HepG2 (cell line): Measurements from ENCODE around the gene TNFSF18. TPM values are rescaled to one million over a fixed set of nuclear protein-coding genes. Genes with fewer than 3 reads are reported as not detected.

Experiments used
- ATAC-seq: fragments of 200-7000 bp; cut with Tn5 transposase; 3 replicates; pipeline ENCODE4 v1.9.1; 2020; ENCODE audit warnings: mild to moderate bottlenecking, moderate library complexity
- BruUV-seq: library from RNA; stranded (reverse); fragments of 400-500 nt; replicated peaks from 2 replicates; lab custom pipeline; 2021; lab: Mats Ljungman, UMichigan
- CTCF ChIA-PET: fragments of 300-600 bp; formaldehyde crosslinking; extraction: SDS; loops from one replicate; lab custom pipeline; 2021; ENCODE audit warnings: low total read pairs, inconsistent platforms, low intra/inter-chr PET ratio; lab: Yijun Ruan, JAX
- POLR2A ChIA-PET: fragments of 350-600 bp; sonication (Branson Sonifier 250); formaldehyde crosslinking; loops from one replicate; lab custom pipeline; 2020; ENCODE audit warnings: antibody characterized with exemption, inconsistent platforms; lab: Yijun Ruan, JAX
- DNase-seq: peaks from one replicate; pipeline ENCODE4 v3.0.0-alpha.2; 2015; ENCODE audit warnings: low spot score
- FAIRE-seq: peaks from 3 replicates; lab custom pipeline; 2011; peaks lifted over from hg19 to GRCh38; lab: Jason Lieb, UNC
- H2AFZ ChIP-seq: one replicate; pipeline ENCODE4 v1.6.1; 2011; ENCODE audit warnings: low read length, inconsistent platforms
- H3K27ac ChIP-seq: fragments of 300-600 bp; 3 replicates; pipeline ENCODE4 v1.8.0; 2011; ENCODE audit warnings: mixed run types, mild to moderate bottlenecking, mixed read lengths, low read length, inconsistent platforms; ENCODE audit not compliant: insufficient read depth; ENCODE audit errors: extremely low read length
- H3K27me3 ChIP-seq, 2 experiments: fragments of 200-600 bp in 1 of 2; 2 replicates in 1 of 2; 3 replicates in 1 of 2; pipeline versions ENCODE4 v1.6.0 to v1.8.0; 2011; ENCODE audit warnings: low read length in 2 of 2, mild to moderate bottlenecking in 2 of 2, moderate library complexity in 2 of 2, inconsistent platforms in 1 of 2; ENCODE audit not compliant: insufficient read depth in 2 of 2, control insufficient read depth in 1 of 2
- H3K36me3 ChIP-seq, 2 experiments: fragments of 200-600 bp in 1 of 2; replicated peaks in 1 of 2; 2 replicates in 1 of 2; 3 replicates in 1 of 2; pipeline versions ENCODE4 v1.5.1 to v1.8.0; 2011; ENCODE audit warnings: low read length in 2 of 2, inconsistent platforms in 1 of 2; ENCODE audit not compliant: insufficient read depth in 2 of 2, control insufficient read depth in 1 of 2
- H3K4me1 ChIP-seq: 2 replicates; pipeline ENCODE4 v1.5.1; 2012; ENCODE audit warnings: low read length, inconsistent platforms; ENCODE audit not compliant: insufficient read depth
- H3K4me2 ChIP-seq: 2 replicates; pipeline ENCODE4 v1.6.0; 2011; ENCODE audit warnings: low read depth, low read length, inconsistent platforms
- H3K4me3 ChIP-seq, 3 experiments: fragments of 200-600 bp in 1 of 3; sonication (generic), shearing (Covaris generic) in 1 of 3; replicated peaks in 1 of 3; 2 replicates each; pipeline ENCODE4 v1.5.1; 2011 to 2016; ENCODE audit warnings: low read length in 3 of 3, inconsistent platforms in 2 of 3, low read depth in 2 of 3, mild to moderate bottlenecking in 2 of 3, control low read depth in 1 of 3, mixed read lengths in 1 of 3; ENCODE audit not compliant: insufficient read depth in 1 of 3
- H3K79me2 ChIP-seq: one replicate; pipeline ENCODE4 v1.6.1; 2011; ENCODE audit warnings: low read length, inconsistent platforms; ENCODE audit not compliant: insufficient read depth
- H3K9ac ChIP-seq: 2 replicates; pipeline ENCODE4 v1.6.0; 2011; ENCODE audit warnings: mild to moderate bottlenecking, low read depth, low read length, inconsistent platforms; ENCODE audit not compliant: insufficient read depth
- H3K9me3 ChIP-seq: 2 replicates; pipeline ENCODE4 v1.5.1; 2012; ENCODE audit warnings: mild to moderate bottlenecking, low read length
- H4K20me1 ChIP-seq: 2 replicates; pipeline ENCODE4 v1.6.0; 2011; ENCODE audit warnings: inconsistent platforms, mild to moderate bottlenecking, low read length, moderate library complexity; ENCODE audit not compliant: insufficient read depth
- HNRNPUL1 ChIP-seq: fragments of 200-400 bp; formaldehyde crosslinking; IDR thresholded peaks from 2 replicates; pipeline ENCODE4 v1.6.1; 2017; ENCODE audit warnings: low read depth, mild to moderate bottlenecking, low read length, moderate library complexity
- KDM6A ChIP-seq: IDR thresholded peaks from 2 replicates; pipeline ENCODE4 v1.6.1; 2016; ENCODE audit warnings: low read depth
- MXD1 ChIP-seq: sonication (generic); formaldehyde crosslinking; IDR thresholded peaks from 2 replicates; pipeline ENCODE4 v1.4.0; 2020; ENCODE audit warnings: mild to moderate bottlenecking, missing genetic modification reagents
- NKX3-1 ChIP-seq: sonication (generic); formaldehyde crosslinking; IDR thresholded peaks from 2 replicates; pipeline ENCODE4 v1.5.0; 2020; ENCODE audit warnings: missing genetic modification reagents
- TRIM22 ChIP-seq: fragments of 450-650 bp; IDR thresholded peaks from 2 replicates; pipeline ENCODE4 v1.6.1; 2017
- ZBTB10 ChIP-seq: sonication (generic); formaldehyde crosslinking; IDR thresholded peaks from 2 replicates; pipeline ENCODE4 v1.4.0; 2020; ENCODE audit warnings: missing genetic modification reagents, borderline replicate concordance
- ZNF296 ChIP-seq: sonication (generic); formaldehyde crosslinking; conservative IDR thresholded peaks from 2 replicates; pipeline ENCODE4 v1.5.0; 2020; ENCODE audit warnings: mild to moderate bottlenecking, missing genetic modification reagents
- ZNF407 ChIP-seq: sonication (generic); formaldehyde crosslinking; IDR thresholded peaks from one replicate; pipeline ENCODE4 v1.5.1; 2020; ENCODE audit warnings: mild to moderate bottlenecking, missing genetic modification reagents; ENCODE audit errors: not compliant biosample characterization
- ZNF556 ChIP-seq: sonication (generic); formaldehyde crosslinking; IDR thresholded peaks from 2 replicates; pipeline ENCODE4 v1.4.0; 2020; ENCODE audit warnings: mild to moderate bottlenecking, missing genetic modification reagents, borderline replicate concordance
- ZNF597 ChIP-seq: sonication (generic); formaldehyde crosslinking; IDR thresholded peaks from 2 replicates; pipeline ENCODE4 v1.5.0; 2020; ENCODE audit warnings: missing genetic modification reagents
- ZNF749 ChIP-seq: sonication (generic); formaldehyde crosslinking; IDR thresholded peaks from 2 replicates; pipeline ENCODE4 v1.8.0; 2022; ENCODE audit warnings: mild to moderate bottlenecking, missing genetic modification reagents, moderate library complexity, borderline replicate concordance
- WGBS: methylation state at CpG from one replicate; pipeline ENCODE4 v1.1.6; 2017; ENCODE audit warnings: low lambda C conversion rate; 5-methylcytosine and 5-hydroxymethylcytosine counted together
- in situ Hi-C: cut with HindIII; loops from 2 replicates; pipeline ENCODE4 v1.10.0; 2017; ENCODE audit warnings: low pct_unique_long_range_greater_than_20kb; ENCODE audit not compliant: extremely low pct_ligation_motif_present
- intact Hi-C: fragments of 100-400 bp; cut with micrococcal nuclease; formaldehyde crosslinking; loops from one replicate; pipeline ENCODE4 v1.10.0; 2022; ENCODE audit not compliant: unreplicated experiment
- polyA plus RNA-seq, 8 experiments: library from polyadenylated mRNA; depleted of rRNA in 3 of 8; stranded (reverse) in 7 of 8; unstranded in 1 of 8; fragments of >200 nt; fragmentation: Illumina TruSeq in 4 of 8; extraction: Trizol in 4 of 8; gene quantifications; 2 replicates each; pipeline versions ENCODE4 v1.2.1 to v1.2.3, GENCODE V29; 2011 to 2016; ENCODE audit warnings: low read depth in 4 of 8, missing spikeins in 1 of 8, mixed read lengths in 1 of 8; ENCODE audit not compliant: insufficient read depth in 1 of 8
- total RNA-seq, 5 experiments: library from RNA; depleted of rRNA; stranded (reverse); fragments of >200 nt; fragmentation: Illumina TruSeq; extraction: Trizol; gene quantifications; 2 replicates each; pipeline ENCODE4 v1.2.3, GENCODE V29; 2016; ENCODE audit warnings: low read depth in 1 of 5

Gene TNFSF18
- total and polyA plus RNA-seq, 2 of the 13 experiments (the other 11 are each of a cell fraction or from before 2014, with no cell fraction given): not detected

- WGBS: 3% methylated on average over 1 of the region's 1 CpG
- H3K4me2 ChIP-seq: no peak overlapping the region
- DNase-seq (no peak), FAIRE-seq (no peak), ATAC-seq (no peak)
- H3K4me1 ChIP-seq: no peaks in the 10 kb centered on the region
- ChIA-PET POLR2A (no interaction called here), CTCF (no interaction called here)
- no peaks in the 10 kb centered on the region for H3K9me3 ChIP-seq
- no TSS peak for BruUV-seq
- no peaks in the 10 kb centered on the region for H3K36me3 ChIP-seq
- in situ Hi-C loops: no loop called here
- H3K27me3 ChIP-seq: 0 out of 5 replicates have a peak, but pooled peaks cover 0 to 5% of the 10 kb centered on the region in 2 experiments
- H3K4me3 ChIP-seq: no peak overlapping the region
- no peak overlapping the region for H3K27ac ChIP-seq
- intact Hi-C loops: no loop called here
- H3K79me2 ChIP-seq: no peaks in the 10 kb centered on the region
- no peak overlapping the region for H2AFZ ChIP-seq
- H3K9ac ChIP-seq: no peak overlapping the region
- no peaks in the 10 kb centered on the region for H4K20me1 ChIP-seq
- TF ChIP-seq NKX3-1 (CRISPR knock-in tag): no peak
- TF ChIP-seq HNRNPUL1: no peak
- TF ChIP-seq TRIM22: no peak
- TF ChIP-seq ZNF407: no peak
- TF ChIP-seq KDM6A (CRISPR knock-in tag): no peak
- TF ChIP-seq ZBTB10: no peak
- TF ChIP-seq ZNF556: no peak
- no peak for TF ChIP-seq ZNF749 (CRISPR knock-in tag)
- no peak for TF ChIP-seq ZNF296 (CRISPR knock-in tag)
- TF ChIP-seq MXD1: no peak
- no peak for TF ChIP-seq ZNF597 (CRISPR knock-in tag)
Observed at GRCh38 chr1:173016419-173016818, 34.3 kb downstream of the TNFSF18 start.
